Astrocyte (in vitro differentiated cells and primary cell): ENCODE measurements around the gene HSD17B4. TPM values are rescaled to one million over a fixed set of nuclear protein-coding genes. Genes with fewer than 3 reads are reported as not detected.
"Not testable (repeated sequence)": the region's sequence is repeated elsewhere in the genome, so short reads cannot be mapped to it uniquely, and the experiment has no call there.

Source experiments
- DNase-seq: peaks from one replicate; pipeline ENCODE4 v3.0.0-alpha.2; 2010; ENCODE audit warnings: low read depth
- FAIRE-seq: peaks from 2 replicates; lab custom pipeline; 2011; peaks lifted over from hg19 to GRCh38; lab: Jason Lieb, UNC
- H2AFZ ChIP-seq: 2 replicates; pipeline ENCODE4 v1.6.0; 2012; ENCODE audit warnings: low read depth, low read length, inconsistent platforms
- H3K27ac ChIP-seq: 2 replicates; pipeline ENCODE4 v1.5.1; 2011; ENCODE audit warnings: low read depth, low read length, inconsistent platforms
- H3K27me3 ChIP-seq: 2 replicates; pipeline ENCODE4 v1.6.0; 2011; ENCODE audit warnings: low read length, inconsistent platforms; ENCODE audit not compliant: insufficient read depth
- H3K36me3 ChIP-seq: 2 replicates; pipeline ENCODE4 v1.5.1; 2011; ENCODE audit warnings: low read length, inconsistent platforms; ENCODE audit not compliant: insufficient read depth
- H3K4me1 ChIP-seq: 2 replicates; pipeline ENCODE4 v1.5.1; 2011; ENCODE audit warnings: low read length, inconsistent platforms; ENCODE audit not compliant: insufficient read depth
- H3K4me2 ChIP-seq: 2 replicates; pipeline ENCODE4 v1.6.0; 2012; ENCODE audit warnings: low read length, inconsistent platforms
- H3K4me3 ChIP-seq: 2 replicates; pipeline ENCODE4 v1.5.1; 2011; ENCODE audit warnings: low read depth, mild to moderate bottlenecking, low read length, inconsistent platforms; ENCODE audit not compliant: insufficient read depth
- H3K79me2 ChIP-seq: 2 replicates; pipeline ENCODE4 v1.6.0; 2012; ENCODE audit warnings: mild to moderate bottlenecking, low read length, inconsistent platforms; ENCODE audit not compliant: insufficient read depth
- H3K9ac ChIP-seq: 2 replicates; pipeline ENCODE4 v1.6.0; 2012; ENCODE audit warnings: mild to moderate bottlenecking, low read length, inconsistent platforms
- H3K9me3 ChIP-seq: 2 replicates; pipeline ENCODE4 v1.5.1; 2012; ENCODE audit warnings: low read depth, mild to moderate bottlenecking, low read length, inconsistent platforms; ENCODE audit not compliant: insufficient read depth
- H4K20me1 ChIP-seq: 2 replicates; pipeline ENCODE4 v1.6.0; 2012; ENCODE audit warnings: low read length, inconsistent platforms; ENCODE audit not compliant: insufficient read depth
- H3K27ac Mint-ChIP-seq: one replicate; pipeline ENCODE4 v1.8.0; 2021; ENCODE audit warnings: mild to moderate bottlenecking, mixed read lengths; ENCODE audit not compliant: unreplicated experiment
- H3K27me3 Mint-ChIP-seq: one replicate; pipeline ENCODE4 v1.8.0; 2021; ENCODE audit warnings: low read depth, mixed read lengths; ENCODE audit not compliant: unreplicated experiment
- H3K36me3 Mint-ChIP-seq: one replicate; pipeline ENCODE4 v1.8.0; 2021; ENCODE audit warnings: low read depth, mixed read lengths; ENCODE audit not compliant: unreplicated experiment
- H3K4me1 Mint-ChIP-seq: one replicate; pipeline ENCODE4 v1.8.0; 2021; ENCODE audit warnings: low read depth, mixed read lengths; ENCODE audit not compliant: unreplicated experiment
- H3K4me3 Mint-ChIP-seq: one replicate; pipeline ENCODE4 v1.8.0; 2021; ENCODE audit warnings: mild to moderate bottlenecking, moderate library complexity, mixed read lengths; ENCODE audit not compliant: unreplicated experiment
- H3K9me3 Mint-ChIP-seq: one replicate; pipeline ENCODE4 v1.8.0; 2021; ENCODE audit warnings: mild to moderate bottlenecking, mixed read lengths; ENCODE audit not compliant: unreplicated experiment
- CTCF ChIP-seq: IDR thresholded peaks from 2 replicates; pipeline ENCODE4 v1.5.1; 2011; ENCODE audit warnings: low read depth, mild to moderate bottlenecking, inconsistent platforms, low read length, moderate library complexity; ENCODE audit not compliant: insufficient read depth
- EZH2 ChIP-seq: IDR thresholded peaks from 2 replicates; pipeline ENCODE4 v1.6.1; 2012; ENCODE audit warnings: mild to moderate bottlenecking, low read length, inconsistent platforms; ENCODE audit not compliant: insufficient read depth
- total RNA-seq: library from RNA; stranded (reverse); gene quantifications from 2 replicates; pipeline ENCODE4 v1.2.1, GENCODE V29; 2021

HSD17B4 gene
- total RNA-seq, 1 donor from 2014 or later: 108 TPM

GRCh38 chr5:119439140-119439631 lies 13.1 kb upstream of the HSD17B4 start:
- no peak overlapping the region for H3K27ac ChIP-seq
- no peaks in the 10 kb centered on the region for H3K4me1 ChIP-seq
- FAIRE-seq (no peak), DNase-seq (no peak)
- no peaks in the 10 kb centered on the region for H3K36me3 ChIP-seq
- H3K4me3 ChIP-seq: no peak overlapping the region
- no peak overlapping the region for H3K9ac ChIP-seq
- no peak overlapping the region for H3K4me3 Mint-ChIP-seq
- H2AFZ ChIP-seq: no peak overlapping the region
- H3K36me3 Mint-ChIP-seq: no peaks in the 10 kb centered on the region
- H3K27me3 ChIP-seq: no peaks in the 10 kb centered on the region
- peaks cover 3% of the 10 kb centered on the region for H3K27me3 Mint-ChIP-seq
- H3K4me1 Mint-ChIP-seq: no peaks in the 10 kb centered on the region
- no peaks in the 10 kb centered on the region for H3K9me3 ChIP-seq
- no peak overlapping the region for H3K27ac Mint-ChIP-seq
- no peak overlapping the region for H3K4me2 ChIP-seq
- no peaks in the 10 kb centered on the region for H3K79me2 ChIP-seq
- no peak for TF ChIP-seq EZH2
- no peak for TF ChIP-seq CTCF
- peaks cover 11% of the 10 kb centered on the region for H3K9me3 Mint-ChIP-seq
- no peaks in the 10 kb centered on the region for H4K20me1 ChIP-seq

GRCh38 chr5:119439632-119440031 lies 12.7 kb upstream of the HSD17B4 start:
- H3K4me3 Mint-ChIP-seq, H2AFZ ChIP-seq, H3K27me3 ChIP-seq, FAIRE-seq, H3K4me2 ChIP-seq, H3K79me2 ChIP-seq, H3K27ac ChIP-seq, H3K27me3 Mint-ChIP-seq, DNase-seq, H3K4me1 Mint-ChIP-seq, H3K9me3 ChIP-seq, H3K9ac ChIP-seq, H4K20me1 ChIP-seq, H3K36me3 Mint-ChIP-seq, H3K36me3 ChIP-seq, H3K27ac Mint-ChIP-seq, H3K4me3 ChIP-seq, H3K4me1 ChIP-seq: not testable (repeated sequence)
- peaks cover 13% of the 10 kb centered on the region for H3K9me3 Mint-ChIP-seq

GRCh38 chr5:119444643-119445042 lies 7.7 kb upstream of the HSD17B4 start:
- H3K36me3 Mint-ChIP-seq, H3K4me2 ChIP-seq, H3K9ac ChIP-seq, H3K9me3 Mint-ChIP-seq, H3K79me2 ChIP-seq, H3K27me3 ChIP-seq, H3K27me3 Mint-ChIP-seq, H3K27ac ChIP-seq, H4K20me1 ChIP-seq, H3K4me3 Mint-ChIP-seq, FAIRE-seq, DNase-seq, H3K9me3 ChIP-seq, H3K36me3 ChIP-seq, H3K4me1 ChIP-seq, H3K27ac Mint-ChIP-seq, H3K4me3 ChIP-seq, H2AFZ ChIP-seq, H3K4me1 Mint-ChIP-seq: not testable (repeated sequence)
